NCI-H446 treated with DMSO at 0.1 percent for 48 hours (cell line): ENCODE results near the gene LYPLAL1.
A peak's percentile ranks its signal among the peaks of the same experiment; 100 is the strongest.
"Not testable (repeated sequence)": the region's sequence is repeated elsewhere in the genome, so short reads cannot be mapped to it uniquely, and the experiment has no call there.

Experiments
- DNase-seq: peaks from one replicate; lab custom pipeline; 2025; lab: John Stamatoyannopoulos, UW

LYPLAL1 gene

DNA sequence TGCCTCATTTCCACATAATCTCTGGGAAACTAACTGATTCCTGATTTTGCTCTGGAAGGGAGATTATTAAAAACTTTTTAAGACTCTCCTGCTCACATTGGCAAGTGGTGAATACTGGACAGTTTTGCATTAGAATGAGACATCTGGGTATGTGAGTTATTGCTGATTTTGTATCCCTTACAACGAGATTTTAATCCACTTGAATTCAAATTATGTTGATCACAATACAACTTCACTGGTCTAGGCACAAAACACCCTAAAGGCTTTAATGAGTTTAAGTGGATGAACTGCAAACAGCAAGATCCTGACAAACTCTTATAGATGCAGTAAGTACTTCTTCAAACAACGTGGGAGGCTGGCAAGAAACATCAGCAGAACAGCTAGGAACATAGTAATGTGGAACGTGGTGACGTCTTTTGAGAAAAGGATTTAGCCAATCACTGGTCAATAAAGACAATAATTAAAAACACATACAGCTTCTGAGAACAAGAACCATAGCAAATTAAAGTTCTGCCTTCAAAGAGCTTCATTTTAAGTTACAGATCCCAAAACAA, 10.2 kb upstream of the LYPLAL1 start:
- DNase-seq: no peak

DNA sequence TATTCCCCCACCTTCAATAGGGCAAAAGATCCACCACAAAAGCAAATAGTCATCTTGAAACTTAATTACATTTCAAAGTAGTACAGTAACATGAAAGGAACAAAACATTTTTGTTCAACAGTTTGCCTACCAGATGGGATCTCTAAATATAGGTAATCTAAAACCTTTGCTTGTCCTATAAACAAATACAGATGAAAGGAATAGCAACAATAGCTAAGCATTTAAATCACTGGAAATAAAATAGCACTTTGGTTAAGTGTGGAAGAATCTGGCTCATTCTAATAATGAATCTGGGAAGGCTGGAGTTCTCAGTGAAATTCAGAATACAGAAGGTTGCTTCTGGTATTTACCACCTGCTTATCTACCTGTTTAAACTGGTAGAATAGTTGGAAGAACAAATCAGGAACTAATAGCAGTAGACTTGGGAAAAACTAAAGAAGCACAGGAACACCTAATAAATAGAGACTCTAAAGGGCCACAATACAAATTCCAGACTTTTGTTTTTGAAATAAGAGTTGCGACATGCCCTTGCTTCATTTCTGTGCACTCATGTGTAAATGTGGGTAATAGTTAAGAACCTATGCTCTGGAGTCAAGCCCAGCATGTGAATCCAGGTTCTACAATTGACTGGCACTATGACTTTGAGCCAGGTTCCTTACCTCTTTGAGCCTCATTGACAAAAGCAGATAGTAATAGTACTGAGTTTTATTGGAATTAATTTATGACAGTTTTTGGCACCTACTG, 2.3 kb upstream of the LYPLAL1 start:
- DNase-seq: no peak

DNA sequence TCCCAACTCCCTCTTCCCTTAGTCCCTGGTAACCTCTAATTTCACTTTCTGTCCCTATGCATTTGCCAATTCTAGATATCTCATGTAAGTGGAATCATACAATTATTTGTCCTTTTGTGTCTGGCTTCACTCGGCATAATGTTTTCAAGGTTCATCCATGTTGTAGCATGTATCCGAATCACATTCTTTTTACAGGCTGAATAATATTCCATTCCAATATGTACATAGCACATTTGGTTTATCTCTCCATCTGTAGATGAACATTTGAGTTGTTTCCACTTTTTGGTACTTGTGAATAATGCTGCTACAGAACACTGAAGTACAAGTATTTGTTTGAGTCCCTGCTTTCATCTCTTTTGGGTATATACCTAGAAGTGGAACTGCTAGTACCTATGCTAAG, 857 bp upstream of the LYPLAL1 start:
- DNase-seq: no peak

DNA sequence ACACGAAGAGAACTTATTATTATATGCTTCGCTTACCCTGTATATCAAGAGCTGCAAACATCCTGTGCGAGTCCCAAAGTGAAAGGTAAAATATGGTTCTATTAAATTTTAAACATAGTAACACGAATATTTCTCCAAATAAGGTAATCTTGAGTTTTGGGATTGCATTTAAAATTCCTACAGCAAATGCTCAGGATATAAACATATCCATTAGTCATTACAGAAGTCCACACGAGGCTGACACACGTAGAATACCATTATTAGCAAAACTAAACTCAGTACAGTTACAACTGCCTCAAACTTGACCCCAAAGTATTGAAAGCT, 282 bp upstream of the LYPLAL1 start:
- no peak for DNase-seq

DNA sequence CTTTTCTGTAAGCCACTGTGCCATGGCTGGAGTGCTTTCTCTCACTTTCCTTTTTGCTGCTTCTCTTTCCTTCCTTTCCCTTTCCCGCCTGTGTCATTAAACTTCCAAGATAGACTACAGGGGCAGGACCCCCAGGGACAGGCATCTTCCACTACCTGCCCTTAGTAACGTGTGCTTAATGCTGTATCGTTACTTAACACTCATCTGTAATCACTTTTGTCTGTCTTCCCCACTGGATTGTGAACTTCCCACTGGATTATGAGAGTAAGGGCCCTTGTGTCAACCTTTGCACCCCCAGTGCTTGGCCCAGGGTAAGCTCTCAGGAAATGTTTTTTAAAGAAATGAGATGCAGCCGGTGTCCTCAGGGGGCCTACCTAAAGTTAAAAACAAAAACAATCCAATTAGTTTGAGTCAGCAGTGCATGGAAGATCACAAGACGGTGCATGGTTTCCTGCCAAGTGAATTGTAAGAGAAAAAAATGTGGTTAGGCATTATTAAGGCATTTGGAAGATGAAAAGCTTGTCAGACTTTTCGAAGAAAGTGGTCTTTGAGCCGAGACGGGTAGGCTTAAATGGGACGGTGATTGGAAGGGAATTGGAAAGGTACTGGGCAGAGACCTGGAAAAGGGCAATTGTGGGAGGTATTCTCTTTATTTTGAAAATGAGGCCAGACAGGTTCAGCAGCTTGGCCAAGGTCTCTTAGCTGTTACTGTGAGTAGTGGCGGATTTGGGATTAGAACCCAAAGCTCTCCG, 958 bp downstream of the LYPLAL1 start:
- peak; percentile 47 for DNase-seq

DNA sequence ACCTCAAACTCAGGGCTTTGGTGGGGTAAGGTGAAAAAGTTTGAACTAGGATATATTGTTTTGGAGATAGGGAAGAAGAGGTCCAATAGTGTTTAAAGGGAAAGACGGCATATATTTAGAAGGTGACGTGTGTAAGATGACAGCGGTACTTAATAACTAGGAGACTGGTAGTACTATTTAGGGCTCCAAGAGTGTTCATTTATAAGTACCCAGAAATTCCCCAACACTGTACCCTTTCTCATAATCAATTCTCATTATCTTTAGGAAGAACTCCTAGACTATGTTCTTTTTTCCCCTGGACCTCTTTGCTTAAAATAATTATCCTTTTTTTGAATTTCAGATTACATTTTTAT, 1.5 kb downstream of the LYPLAL1 start:
- no peak for DNase-seq

DNA sequence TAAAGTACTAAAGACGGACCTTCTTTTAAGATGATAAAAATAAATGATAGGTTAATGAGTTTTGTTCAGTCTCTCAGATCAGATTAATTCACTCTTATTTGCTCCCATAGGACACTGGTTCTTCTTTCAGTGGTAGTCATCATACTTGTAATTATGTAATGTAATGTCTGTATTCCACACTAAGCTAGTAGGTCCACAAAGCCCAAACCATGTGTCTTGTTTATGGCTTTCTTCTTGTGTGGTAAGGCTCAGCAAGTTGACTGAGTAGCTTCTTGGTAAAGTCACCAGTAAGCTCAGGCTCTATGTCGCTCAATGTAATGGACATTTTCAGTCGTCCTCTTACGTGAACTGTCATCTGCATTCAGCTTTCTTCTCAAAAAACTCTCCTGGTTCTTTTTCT, 2.5 kb downstream of the LYPLAL1 start:
- DNase-seq: no peak

DNA sequence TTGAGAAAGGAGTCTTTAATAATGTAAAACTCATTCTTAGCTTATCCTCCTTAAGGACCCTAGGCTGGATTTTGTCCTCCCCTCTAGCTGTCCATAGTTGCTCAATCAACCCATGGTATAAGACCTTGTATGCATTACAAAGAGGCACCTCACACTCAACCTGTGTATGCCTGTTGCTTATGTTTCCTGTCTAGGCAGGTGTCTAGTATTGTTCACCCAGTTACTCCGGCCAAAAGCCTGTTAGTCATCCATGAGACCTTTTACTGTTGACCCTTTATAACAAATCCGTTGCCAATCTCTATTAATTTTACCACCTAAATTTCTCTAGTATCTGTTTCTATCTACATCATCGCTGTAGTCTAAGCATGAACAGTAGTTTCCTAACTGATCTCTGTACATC, 3.7 kb downstream of the LYPLAL1 start:
- no peak for DNase-seq

DNA sequence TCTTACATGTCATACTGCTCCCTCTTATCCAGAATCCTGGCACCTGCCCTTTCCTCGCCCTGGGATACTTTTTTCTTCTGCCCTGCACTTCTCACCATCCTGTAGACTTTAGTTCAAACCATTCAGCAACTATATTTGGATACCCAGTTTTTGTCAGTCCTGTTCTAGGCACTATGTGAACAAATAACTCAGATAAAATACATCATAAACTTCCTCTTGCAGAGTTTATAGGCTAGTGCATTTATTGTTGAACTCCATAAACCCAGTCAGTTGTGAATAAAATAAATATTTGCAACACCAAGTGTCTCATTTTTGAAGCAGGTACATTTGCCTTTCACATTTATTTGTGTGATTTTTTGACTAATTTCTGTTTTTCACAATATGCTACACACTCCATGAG, 4.3 kb downstream of the LYPLAL1 start:
- DNase-seq: no peak

DNA sequence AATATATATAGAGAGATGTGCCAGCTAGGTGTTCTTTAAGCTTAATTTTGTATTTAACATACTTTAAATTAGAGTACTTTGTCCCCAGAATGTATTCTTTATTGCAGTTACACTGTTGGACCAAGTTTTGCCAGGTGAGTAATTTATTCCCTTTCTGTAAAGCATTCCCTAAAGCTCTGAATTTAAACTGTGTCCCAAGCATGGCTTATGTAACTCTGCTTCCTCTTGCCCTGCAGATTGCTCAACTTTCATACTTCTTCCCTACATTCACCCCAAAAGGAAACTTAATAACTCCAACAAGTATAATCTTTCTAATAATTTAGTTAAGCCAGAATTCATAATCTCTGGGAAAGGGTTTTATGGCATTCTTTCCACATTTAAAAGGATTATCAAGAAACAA, 5.6 kb downstream of the LYPLAL1 start:
- no peak for DNase-seq

DNA sequence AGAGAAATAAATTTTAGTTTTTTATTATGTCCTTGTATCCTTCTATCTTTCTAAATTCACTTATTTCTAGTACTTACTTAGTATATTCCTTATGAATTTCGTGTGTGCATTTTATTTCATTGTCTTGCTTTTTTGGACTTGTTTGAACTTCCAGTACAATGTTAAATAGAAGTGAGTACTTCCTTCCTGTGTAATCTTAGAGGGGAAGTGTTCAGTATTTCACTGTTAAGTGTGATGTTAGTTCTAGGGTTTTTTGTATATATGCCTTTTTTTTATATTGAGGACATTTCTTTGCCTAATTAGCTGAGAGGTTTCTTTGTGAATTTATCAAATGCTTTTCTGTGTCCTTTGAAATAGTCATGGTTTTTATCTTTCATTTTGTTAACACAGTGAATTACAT, 10.7 kb downstream of the LYPLAL1 start:
- no peak for DNase-seq

DNA sequence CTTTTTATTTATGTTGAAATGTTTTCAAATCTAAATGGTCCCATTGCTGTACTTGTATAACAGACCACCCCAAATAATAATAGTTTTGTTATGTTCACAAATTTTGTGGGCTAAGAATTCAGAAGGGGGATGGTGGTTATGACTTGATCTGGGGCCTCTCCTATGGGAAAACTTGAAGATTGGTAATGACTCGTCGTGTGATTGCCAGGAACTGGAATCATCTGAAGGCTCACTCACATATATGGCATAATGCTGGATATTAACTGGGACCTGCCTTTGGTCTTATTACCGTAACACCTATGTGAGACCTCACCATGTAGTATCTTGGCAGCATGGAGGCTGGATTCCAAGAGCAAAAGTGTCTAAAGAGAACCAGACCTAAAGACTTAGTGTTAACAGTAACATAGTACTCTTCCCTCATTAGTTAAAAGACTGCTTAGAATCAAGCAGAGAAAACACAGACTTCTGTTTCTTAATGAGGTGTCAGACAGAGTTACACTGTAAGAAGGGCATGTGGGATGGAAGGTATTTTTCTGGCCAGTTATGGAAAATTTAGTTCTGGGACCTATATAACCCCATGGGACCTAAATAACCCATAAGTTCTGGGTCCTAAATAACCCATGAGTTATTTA, 11.9 kb downstream of the LYPLAL1 start:
- DNase-seq: no peak

DNA sequence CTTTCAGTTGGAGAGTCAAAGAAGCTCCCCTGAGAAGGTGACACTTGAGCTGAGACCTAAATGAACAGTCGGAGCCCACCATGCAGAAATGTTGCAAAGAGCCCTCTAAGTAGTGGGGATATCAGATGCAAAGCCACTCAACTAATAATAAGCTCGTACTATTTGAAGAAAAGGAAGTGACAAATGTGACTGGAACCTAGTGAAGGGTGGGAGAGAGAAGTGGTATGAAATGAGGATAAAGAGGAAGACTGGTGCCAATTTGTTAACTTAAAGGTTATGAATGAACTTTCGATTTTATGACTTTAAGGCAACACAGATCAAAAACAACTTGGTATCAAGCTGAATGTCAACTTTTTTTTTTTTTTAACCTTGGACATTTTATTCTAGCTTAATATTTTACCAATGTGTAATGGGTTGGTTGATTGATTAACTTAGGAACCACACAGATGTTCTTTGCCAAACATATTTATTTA, 14.7 kb downstream of the LYPLAL1 start:
- DNase-seq: no peak

DNA sequence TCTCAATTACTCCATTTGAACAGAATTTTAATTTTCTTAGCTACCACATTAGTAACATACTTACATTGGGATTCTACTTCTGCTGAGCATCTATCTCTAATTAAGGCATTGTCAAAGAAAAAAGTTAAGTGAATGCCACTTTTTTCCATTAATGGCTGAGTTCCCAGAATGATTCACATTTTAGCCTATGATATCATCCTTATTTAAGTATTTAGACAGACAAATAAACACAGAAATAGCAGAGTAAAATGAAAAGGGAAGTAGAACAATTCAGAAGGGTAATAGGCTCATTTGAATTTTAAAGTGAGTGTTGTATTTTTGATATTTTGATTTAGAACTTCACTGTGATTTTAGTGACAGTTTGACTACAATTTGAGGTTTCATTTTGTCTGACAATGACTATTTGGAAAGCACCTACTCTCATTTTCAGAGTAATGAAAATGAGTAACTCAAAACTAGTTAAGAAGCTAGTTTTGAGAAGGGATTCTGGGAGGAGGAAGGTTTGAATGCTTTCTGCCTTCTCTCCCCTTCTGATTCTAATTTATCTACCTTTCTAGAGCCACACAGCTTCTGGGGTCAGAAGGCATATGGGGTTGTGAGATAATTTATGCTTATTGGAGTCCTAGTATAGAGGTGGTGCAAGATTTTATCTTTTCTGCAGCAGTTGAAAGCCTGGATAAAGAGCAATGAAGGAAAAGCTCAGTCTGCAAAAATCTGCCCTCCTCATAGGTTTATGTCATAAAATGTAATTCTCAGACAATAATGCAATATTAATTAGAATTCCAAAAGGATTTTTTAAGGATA, 15.5 kb downstream of the LYPLAL1 start:
- DNase-seq: peak; percentile 17

DNA sequence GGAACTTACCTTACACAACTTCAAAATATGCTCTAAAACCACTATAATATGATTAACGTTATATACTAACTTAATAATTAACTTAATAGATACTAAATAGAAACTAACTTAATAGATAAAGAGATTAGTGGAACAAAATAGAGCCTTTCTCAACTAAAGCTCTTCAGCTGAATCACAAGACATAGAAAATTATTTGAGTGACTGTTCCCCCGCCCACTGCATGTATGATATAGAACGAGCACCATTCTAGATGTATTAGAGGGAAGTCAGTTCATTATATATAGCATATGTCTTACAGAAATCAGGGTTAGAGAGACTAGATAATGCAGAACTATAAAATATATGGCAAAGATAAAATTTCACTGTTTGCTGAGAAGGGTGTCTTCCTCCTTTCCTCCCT, 16.3 kb downstream of the LYPLAL1 start:
- no peak for DNase-seq

DNA sequence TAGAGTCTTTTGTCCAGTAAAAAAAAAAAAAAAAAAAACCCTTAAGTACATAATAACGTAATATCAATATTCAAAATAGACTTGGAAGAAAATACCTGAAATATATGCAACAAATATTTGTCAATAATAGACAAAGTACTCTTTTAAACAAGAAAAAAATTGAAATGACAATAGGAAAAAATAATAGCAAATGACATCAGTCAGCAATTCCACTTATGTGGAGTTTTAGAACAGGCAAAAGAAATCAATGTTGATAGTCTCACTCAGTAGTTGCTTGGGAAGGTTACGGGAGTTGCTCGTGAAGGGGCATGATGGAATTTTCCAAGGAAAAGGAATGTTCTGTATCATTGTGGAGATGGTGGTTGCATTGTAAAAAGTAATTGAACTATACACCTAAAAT, 16.9 kb downstream of the LYPLAL1 start:
- DNase-seq: no peak

DNA sequence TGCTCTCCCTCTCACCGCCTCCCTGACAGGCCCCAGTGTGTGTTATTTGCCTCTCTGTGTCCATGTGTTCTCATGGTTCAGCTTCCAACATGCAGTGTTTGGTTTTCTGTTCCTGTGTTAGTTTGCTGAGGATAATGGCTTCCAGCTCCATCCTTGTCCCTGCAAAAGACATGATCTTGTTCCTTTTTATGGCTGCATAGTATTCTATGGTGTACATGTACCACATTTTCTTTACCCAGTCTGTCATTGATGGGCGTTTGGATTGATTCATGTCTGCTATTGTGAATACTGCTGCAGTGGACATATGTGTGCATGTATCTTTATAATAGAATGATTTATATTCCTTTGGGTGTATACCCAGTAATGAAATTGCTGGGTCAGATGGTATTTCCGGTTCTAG, 22.2 kb downstream of the LYPLAL1 start:
- DNase-seq: not testable (repeated sequence)

DNA sequence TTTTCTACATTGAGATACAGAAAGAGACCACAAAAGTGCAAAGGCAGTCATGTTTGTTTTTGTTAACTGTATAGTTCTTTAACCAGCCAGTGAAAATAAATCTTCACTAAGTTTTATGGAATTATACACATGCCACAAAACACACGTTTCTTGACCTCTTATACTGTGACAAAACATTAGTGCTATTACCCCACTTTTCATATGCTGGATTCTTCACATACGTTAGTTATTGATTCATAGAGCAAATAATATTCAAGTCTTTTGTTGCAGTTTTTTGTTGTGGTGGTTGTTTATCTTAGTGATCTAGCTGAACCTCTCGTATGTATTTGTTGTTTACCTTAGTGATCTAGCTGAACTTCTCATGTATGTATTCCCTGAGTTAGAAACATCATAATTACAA, 28.0 kb downstream of the LYPLAL1 start:
- DNase-seq: no peak

DNA sequence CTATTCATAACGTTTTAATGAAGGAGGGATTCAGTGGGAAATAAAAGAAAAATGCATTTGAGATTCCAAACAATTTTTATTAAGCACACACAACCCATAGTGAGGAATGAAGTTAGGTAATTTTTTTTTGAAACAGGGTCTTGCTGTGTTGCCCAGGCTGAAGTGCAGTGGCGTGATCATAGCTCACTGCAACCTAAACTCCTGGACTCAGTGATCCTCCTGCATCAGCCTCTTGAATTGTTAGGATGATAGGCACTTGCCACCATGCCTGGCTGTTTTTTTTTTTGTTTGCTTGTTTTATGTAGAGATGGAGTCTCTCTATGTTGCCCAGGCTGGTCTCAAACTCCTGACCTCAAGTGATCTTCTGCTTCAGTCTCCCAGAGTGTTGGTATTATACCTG, 28.9 kb downstream of the LYPLAL1 start:
- DNase-seq: no peak

DNA sequence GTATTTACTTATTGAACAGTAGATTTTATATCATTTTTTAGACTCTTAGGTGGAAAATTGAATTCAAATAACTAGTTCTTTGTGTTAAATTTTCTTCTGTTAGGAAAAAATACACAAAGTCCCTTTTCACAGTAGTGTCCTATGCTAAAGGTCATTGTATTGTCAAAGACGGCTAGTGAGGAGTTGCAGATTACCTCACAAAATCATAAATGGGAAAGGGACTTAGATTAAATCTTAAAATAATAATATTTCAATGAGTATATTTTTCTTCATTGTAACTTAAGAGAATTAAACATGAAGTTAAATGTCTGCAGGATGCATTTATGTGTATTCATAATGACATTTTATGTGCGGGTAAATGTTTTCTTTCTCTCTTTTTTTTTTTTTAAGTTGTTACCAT, 32.7 kb downstream of the LYPLAL1 start:
- DNase-seq: no peak

DNA sequence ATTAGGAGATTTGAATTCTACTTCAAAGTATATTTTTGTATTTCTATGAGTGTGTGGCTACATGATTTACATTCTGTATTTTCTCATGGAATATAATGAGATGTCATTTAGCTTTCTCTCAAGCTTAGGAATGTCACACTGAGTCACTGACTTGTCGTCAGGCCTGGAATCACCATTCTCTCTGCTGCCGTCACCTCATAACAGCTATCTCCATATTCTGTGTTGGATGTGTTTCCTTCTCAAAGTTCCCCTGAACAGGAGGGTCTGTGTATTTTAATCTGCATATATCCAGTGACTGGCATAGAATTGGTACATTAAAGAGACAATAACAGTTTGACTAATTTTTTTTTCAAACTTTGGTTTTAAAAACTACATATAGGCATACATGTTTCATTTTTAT, 35.9 kb downstream of the LYPLAL1 start:
- DNase-seq: no peak

DNA sequence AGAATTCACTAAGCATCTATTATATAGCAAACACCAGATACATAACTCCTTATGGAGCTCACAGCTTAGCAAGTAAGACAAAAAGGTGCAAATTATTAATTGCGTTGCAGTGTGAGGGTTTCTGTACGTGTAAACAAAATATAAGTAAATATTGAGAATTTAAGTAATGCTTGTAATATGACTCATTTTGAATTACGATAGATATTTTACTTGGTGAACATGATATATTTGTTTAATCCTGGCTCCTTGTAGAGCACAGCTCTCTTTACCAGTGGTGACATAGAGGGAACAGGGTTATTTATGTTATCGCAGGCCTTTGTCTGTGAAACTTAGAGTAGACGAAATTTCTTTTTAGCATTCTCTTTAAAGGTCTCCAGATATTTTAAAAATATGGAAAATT, 36.4 kb downstream of the LYPLAL1 start:
- DNase-seq: no peak
